ENCODE measurements around the gene WWC2.

WWC2 gene

DNA sequence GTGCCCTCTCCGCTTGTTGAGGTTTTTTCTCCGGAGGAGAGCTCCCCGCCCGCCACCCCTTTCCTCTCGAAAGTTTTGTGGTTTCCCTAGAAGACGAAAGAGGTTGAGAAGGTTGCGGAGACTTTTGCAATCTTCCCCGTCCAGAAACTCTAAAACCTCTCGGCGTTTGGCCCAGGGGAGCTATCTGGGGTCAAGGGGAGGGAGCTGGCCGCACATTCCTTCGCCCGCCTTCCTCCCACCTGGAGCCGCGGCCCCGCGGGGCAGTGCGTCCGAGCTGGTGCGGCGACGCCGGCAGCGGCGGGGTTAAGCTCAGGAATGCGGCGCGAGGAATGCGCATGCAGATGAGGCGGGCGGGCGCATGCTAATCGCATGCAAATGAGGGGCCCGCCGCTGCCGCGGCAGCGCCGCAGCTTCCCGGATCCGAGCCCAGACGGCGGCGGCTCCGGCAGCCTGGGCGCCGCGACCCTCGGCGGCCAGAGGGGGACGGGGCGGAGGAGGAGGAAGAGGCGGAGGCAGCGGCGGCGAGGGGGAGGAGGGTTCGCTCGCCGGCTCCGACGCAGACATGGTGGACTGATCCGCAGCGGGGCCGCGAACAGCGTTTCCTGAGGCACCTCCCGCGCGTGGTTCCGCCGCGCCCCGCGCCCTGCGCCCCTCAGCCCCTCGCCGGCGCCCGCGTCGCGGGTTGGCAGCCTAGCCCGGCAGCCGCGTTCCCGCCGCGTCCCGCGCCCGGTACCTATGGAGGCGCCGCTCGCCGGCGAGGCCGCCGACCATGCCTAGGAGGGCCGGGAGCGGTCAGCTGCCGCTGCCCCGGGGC is at the start of gene WWC2:
TSS of gene WWC2 (plus strand) at position 535 of the 814 bp plus-strand sequence. CDS start at position 770, 235 bp downstream.
- DNase-seq: peak; percentile 69

DNA sequence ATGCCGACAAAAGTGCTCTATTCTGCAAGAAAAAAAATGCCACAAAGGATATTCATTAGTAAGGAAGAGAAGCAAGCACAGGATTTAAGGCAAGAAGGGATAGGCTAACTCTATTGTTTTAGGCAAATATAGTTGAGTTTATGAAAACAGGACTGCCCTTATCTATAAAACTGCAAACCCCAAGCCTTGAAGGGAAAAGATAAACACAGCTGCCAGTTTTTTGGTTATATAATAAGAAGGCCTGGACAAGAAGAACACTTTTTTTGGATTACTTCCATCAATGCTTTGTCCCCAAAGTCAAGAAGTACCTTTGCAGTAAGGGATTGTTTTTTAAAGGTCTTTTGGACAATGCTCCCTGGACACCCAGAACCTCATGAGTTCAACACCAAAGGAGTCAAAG is 45.4 kb upstream of the WWC2 start:
- no peak for DNase-seq

DNA sequence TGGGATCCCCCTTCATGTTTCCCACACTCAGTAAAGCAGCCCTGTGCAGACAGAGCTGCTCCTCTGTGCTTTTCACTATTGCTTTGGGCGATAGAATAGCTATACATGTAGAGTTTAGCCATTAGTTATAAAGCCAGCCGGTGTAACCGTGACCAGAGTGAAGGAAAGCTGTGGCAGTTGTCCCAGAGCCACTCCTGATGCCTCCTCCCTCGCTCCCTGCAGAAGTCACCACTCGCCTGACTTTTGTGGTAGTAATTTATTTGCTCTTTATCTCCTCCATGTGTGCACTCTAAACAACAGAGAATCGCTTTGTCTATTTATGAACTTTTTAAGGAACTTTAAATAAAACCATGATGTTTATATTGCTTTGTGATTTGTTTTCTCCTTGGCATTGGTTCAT is 41.8 kb upstream of the WWC2 start:
- DNase-seq: no peak

DNA sequence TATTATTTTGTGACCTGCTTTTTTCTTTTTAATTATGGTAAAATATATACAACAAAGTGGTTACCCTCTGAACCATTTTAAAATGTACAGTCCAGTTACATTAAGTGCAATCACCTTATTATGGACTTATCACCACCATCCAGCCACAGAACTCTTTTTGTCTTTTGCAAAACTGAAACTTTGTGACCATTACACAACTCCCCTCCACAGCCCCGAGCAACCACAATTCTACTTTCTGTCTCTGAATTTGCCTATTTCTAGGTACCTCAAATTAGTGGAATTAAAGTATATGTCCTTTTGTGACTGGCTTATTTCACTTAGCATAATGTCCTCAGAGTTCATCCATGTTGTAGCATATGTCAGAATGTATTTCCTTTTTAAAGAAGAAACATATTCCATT is 39.3 kb upstream of the WWC2 start:
- no peak for DNase-seq

DNA sequence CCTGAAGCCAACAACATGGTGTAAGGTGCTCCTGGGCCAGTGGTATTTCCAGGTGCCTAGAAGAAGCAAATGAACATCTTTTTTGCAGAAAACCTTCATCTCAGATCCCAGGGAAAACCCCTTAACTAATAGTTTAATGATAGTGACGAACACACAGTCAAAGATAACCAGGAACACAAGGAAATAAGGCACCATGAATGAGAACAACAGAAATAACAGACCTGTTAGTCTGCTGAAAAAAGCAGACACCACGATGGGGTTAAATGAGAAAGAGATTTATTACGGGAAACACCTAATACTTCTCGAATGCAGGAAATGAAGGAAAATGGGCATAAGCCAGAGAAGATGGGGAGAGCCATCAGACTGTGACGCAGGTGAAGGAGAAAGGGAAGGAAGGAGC is 30.6 kb upstream of the WWC2 start:
- DNase-seq: no peak

DNA sequence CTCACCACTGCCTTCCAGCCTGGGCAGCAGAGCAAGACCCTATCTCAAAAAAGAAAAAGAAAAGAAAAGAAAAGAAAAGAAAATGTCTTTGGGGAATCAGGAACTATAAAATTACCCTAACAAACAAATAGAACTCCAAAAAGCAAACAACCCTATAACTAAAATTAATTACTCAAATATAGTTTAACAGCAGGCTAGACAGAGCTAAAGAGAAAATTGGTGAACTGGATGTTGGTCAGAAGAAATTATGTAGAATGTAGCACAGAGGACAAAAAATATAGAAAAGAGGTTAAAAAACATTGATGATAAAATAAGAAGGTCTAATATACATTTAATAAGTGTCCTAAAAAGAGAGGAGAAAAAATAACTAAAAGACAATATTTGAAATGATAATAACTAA is 27.8 kb upstream of the WWC2 start:
- no peak for DNase-seq

DNA sequence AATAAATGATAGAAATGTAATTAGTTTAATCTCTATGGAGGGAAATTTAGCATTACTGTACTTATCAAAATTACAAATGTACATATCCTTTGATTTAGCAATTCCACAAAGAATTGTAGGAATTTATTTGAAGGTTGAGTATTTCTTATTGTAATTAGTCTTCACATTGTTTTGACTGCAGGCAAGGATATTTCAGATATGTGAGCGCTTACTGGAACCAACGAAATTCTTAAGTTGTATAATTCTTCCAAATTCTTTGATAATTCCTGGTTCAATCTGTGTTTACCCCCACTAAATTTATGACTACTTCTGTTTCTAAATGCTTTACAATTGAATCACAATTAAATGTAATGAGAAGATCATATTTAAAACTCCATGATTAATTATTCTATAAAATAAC is 26.9 kb upstream of the WWC2 start:
- no peak for DNase-seq

DNA sequence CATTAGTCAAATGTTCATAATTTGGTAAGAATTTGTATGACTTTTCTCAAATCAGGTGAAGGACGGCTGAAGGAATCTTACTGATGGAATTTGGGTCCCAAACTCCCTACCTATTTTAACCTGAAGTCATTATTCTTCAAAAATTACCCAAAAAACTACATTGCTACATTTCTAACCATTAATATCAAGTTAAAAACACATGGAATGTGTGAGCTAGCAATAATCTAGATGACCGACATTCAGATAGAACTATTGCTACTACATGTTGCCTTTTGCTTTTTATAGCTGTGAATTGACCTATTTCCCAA is 25.3 kb upstream of the WWC2 start:
- DNase-seq: no peak

DNA sequence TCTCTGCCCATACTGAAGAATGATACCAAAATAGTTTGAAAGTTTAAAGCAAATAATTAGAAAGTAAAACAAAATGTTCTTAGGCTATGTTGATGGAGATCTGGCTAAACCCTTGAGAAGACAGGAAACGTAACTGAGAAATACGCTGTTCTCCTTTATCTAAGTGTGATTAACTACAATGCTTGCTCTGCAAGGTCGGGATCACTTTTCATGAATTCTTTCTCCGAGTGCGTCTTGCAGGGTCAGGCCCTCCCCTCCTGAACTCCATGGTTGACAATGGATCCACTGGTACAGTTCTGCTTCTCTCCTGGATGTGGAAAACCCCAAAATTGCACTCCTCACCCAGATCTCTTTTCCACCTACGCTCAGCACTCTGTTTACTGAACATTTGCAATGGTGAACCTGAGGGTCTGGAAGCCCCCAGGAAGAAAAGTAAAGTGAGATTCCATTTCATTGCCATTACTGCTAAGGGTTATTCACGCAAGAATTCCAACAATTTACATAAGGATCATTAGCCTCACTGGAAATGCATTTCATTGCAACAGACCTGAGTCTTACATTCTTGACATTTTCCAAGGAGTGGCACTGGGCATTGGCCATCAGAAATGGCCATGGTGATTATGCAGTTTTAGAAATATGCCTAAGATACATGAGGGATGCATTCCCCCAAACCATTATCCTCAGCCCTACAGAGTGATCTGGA is 24.6 kb upstream of the WWC2 start:
- DNase-seq: no peak

DNA sequence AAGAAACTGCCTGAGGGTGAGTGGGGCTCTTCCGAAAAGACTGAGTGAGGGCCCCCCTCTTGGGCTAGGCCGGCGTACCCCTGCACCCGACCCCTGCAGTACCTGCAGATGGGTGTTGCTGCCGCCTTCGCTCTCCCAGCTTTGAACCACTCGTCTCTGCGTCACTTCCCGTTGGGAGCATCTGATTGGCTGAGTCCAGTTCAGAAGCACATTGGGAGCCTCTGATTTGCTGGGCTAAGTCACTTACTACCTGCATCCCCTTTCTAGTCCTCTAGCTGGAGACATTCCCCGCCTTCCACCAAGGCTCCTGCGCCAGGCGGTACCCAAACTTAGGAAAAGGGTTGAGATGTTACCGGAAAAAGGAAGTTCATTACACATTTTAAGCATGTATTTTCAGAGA is 20.4 kb upstream of the WWC2 start:
- DNase-seq: no peak

DNA sequence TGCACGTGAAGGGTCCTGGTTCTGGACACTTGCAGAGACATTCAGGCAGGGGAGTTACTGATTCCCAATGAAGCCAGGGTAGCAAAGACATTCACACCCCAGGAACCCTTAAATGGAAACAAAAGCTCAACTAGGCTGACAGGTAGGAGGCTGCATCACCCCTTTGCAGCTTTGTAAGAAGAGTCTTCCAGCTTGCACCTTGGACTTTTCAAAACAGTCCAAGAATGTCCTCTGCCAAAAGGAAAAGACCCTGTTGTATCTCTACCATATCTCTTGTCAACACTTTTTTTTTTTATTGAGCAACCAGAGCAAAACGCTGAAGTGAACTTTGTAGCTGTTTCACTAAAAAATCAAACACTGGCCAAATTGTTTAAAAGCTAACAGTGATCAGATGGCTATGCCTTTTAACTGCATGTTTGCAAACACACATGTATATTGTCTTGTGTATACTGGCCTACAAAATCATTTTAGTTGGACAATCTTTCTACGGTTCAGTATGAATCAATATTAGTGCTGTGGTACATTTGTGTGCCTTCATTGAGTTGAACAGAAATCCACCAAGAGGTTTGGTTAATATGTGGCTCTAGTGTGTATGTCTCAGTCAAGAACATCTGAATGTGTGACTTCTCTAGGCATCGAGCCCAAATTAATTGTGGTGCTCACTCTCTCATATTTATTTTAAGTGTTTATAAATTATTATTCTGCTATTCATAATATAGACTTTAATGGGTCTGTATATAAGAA is 18.5 kb upstream of the WWC2 start:
- DNase-seq: no peak

DNA sequence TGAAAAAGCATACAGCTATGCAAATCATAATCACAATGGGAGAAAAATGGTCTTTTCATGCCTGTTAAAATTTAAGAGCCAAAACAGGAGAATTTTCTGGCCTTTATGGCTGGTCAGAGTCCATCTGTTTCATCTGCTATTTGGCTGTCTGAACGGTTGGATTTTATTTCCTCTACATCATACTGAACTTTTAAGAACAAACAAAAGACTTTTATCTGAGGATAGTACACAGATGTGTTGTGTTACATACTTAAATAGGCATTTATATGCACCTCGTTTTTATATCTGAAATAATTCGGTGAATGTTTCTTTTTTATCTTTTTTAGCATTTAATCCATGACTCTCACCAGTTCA is 18.0 kb upstream of the WWC2 start:
- no peak for DNase-seq

DNA sequence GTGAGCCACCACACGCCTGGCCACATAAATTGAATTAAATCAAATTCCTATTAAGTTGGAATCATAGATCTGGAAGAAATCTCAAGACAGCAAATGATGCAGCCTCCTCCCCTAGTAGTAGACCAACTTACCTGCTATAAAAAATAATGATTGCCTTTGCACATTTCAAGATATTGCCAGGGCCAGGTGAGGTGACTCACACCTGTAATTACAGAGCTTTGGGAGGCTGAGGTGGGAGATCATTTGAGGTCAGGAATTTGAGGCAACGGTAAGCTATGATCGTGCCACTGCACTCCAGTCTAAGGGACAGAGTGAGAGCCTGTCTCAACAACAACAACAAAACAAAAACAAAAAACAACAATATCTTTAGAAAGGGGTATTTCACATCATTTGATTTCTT is 17.0 kb upstream of the WWC2 start:
- DNase-seq: no peak

DNA sequence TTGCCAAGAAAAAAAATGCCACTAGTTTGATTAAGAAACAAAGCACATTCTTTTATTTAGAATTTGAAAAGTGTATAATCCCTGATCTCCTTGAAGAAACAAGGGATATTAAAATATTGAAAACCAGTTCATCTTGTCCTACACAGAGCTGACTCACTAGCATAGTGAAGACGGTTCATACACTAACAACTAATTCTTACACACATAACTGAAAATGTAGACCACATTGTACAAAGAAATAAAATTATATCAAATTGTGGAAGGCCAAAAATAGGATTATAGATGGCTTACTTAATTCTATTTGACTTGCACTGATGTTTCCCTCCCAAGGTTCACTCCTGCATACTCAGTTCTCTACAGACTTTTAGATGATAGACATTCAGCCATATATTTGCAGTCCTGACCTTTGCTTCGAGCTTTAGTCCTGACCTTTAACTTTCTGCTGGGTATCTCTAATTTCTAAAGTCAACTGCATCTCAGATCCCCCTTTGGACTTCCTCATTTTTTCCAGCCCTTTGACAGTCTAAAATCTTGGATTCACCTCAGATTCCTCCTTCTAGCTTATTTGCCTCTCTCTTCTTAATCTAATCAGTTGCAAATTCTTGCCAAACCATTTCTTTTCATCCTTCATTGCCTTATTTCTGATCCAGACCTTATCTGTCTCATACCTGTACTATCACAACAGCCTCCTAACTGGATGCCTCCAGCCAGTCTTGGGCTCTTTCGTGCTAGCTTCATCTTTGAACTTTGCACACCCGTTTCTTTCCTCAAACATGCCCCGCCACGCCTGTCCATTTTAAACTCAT is 4.5 kb upstream of the WWC2 start:
- no peak for DNase-seq

DNA sequence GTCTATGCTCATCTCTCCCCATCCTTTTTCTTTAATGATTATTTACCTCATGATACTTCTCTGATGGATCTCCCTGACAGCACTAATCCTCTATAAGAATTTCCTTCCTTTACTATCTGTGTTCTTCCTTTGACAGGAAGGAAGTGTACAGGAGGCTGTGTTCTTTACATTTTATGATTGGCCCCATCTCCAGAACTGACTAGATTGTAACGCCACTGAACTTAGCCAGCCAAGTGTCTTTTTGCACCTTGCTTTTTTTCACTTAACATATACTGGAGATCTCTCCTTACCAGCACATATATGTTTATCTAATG is 3.9 kb upstream of the WWC2 start:
- DNase-seq: no peak

DNA sequence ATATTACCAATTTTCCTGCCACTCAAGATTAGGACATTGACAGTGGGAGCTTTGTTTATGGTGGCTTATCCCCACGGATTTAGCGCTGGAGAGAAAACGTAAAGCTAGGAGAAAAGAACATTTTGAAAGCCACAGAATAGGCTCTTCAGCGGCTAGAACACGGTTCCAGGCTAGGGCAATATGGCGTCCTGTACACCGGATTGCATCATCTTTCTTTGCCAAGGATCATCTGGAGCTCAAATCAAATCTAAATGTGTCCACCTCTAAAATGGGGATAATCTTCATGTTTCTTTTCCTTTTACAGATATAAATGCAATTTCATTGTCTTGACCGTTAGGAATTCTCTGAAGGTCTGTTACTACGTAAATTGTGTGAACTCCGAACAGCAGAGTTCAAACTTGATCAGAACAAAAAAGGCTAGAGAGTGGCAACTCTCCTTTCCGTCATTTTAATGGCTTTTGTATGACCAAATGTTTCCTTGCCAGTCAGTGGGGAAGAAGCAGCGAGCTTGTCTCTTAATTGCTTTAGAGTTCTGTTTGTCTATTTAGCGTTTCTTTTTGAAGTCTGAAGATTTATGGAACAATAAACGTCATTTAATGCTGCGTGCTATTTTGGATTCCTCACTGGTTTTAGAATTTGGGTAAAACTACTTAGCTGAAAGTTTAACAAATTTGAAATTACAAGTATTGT is 2.6 kb upstream of the WWC2 start:
- DNase-seq: no peak

DNA sequence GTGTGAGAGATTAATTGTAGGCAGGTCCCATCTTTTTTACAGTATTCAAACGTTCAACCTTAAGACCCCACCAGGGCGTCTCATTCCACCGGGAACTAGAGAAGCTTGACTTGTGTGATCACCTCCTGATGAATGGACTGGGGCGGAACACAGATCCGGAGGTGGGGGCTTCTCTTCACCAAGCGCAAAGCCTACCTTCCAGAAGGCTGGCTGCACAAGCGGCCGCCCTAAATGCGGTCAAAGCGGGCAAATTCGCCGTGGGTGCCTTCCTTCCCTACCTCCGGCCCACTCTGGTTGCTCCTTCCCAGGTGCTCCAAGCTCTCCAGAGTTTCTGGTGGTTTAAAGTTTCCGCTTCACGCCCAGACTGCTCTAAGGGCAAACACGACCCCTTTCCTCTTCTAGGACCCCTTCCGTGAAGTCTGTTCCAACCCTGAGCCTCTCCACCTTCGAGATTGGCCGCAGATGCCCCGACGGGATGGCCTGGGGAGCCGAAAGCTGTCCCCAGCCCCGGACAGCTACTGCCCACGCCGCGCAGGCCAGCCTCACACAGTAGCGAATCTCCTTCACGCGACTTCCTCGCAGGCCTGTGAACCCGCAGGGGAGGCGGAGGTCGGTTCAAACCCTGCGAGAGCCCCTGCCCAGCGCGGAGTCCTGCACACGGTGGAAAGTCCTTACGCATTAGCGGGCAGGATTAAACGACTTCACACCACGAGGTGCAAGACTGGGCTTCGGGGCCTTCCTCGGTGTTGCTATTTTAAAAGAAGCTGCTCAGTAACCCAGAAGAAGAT is 1.6 kb upstream of the WWC2 start:
- DNase-seq: peak; percentile 8

DNA sequence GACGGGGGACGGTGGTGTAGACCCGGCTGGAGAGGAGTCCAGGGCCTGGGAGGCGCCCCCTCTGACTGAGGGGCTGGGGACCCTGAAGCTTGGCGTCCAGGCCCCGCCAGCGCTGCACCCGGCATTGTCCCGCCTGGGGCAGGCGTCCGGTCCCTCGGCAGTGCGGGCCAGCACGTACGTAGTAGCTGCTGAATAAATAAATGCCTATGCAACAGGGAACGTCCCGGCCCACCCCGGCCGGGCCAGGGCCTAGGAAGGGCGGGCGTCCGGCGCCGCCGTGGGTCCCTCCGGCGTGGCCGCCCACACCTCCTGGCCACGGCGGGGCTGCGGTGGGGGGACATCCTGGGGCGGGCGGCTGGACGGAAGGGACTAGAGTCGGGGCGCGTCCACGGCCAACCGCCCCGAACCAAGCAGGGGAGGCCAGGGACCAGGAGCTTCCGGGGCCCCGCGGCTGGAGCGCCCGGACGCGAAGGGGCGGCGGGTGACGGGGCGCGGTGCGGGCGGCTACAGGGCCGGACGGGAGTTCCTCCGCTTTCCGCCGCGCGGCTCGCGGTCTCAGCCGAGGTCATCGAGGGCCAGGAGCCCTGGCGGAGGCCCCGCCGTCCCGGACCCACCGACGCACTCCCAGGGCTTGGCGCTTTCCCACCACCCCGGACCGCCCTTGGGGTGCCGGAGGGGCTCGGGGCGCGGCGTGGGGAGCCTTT is 886 bp upstream of the WWC2 start:
- peak; percentile 22 for DNase-seq

DNA sequence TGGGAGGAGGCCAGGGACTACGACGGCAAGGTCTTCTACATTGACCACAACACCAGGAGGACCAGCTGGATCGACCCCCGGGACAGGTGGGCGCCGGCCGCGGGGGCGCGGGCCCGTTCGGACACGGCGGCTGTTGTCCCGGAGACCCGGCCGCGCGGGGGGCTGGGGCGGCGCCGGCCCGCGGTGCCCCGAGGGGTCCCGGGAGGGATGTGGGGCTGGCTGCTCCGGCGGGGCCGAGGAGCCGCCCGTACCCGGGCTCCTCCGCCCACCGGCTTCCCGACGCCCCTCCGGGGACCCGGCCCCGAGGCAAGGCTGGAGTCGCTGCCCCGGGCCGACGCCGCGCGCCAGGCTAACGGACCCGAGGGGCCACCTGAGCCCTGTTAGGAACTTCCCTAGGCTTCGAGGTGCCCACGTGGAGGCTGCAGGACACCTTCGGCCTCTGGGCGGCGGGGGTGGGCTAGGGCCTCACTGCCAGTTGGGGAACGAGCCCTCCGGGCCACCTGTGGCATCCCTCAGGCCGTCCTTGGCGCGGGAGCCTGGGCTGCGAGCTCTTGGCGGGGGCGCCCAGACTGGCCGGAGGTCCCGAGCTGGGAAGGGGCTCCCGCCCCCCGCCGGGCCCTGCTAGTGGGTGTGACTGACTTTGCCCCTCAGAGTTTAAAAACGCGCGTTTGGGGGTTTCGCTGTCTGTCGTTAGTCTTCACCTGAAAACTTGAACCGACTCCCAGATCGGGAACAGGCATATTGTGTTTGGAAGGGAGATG is 660 bp downstream of the WWC2 start:
- DNase-seq: peak; percentile 12

DNA sequence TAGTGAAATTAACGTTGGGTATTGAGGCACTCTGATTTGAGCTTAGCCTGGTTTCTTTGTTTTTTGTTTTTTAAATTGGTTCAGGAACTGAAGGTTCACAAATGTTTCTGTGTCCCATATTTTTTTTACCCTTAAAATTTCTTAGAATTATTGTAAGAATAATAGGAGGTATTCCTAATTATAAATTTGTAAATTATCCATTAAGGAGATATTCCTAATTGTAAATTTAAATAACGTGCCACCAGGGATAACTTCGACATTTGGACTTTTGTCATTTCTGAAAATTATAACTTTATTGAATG is 1.2 kb downstream of the WWC2 start:
- DNase-seq: no peak

DNA sequence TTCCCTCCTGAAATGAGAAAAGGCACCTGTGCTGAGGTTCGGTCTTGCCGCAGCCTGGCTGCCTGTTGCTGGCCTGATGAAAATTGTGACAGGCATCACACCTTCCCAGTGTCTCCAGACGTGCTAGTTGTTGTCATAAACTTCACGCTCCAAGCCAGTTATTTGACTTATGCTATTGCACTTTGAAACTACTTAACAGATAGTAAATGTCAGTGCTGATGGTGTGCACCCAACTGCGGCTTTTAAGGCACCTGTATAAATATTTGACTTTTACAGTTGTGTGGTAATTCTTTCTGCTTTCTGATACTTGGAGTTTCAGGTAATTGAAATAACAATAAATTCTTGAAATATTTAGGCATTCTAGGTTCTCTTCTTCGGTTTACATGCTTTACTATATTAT is 1.8 kb downstream of the WWC2 start:
- DNase-seq: no peak
